Measurements from ENCODE around the gene CNTNAP2.
"Not testable (repeated sequence)": the region's sequence is repeated elsewhere in the genome, so short reads cannot be mapped to it uniquely, and the experiment has no call there.

GRCh38 chr7:147598687-147599086 lies 1482.1 kb downstream of the CNTNAP2 start:
- TF ChIP-seq POLR2A, POLR2AphosphoS5 (IDR thresholded peaks at IDR 0.05; ENCODE audit: low read depth, low read length): not testable (repeated sequence)
